GM12891 (cell line): Measurements from ENCODE around the gene PLSCR4.
"Not testable (repeated sequence)": the region's sequence is repeated elsewhere in the genome, so short reads cannot be mapped to it uniquely, and the experiment has no call there.

ENCODE experiments used
- DNase-seq: peaks from one replicate; pipeline ENCODE4 v3.0.0; 2011; ENCODE audit warnings: low spot score; ENCODE audit not compliant: insufficient read length
- FAIRE-seq: peaks from 2 replicates; lab custom pipeline; 2011; peaks lifted over from hg19 to GRCh38; lab: Jason Lieb, UNC
- PAX5 ChIP-seq: IDR thresholded peaks from 2 replicates; pipeline ENCODE4 v1.6.1; 2011; ENCODE audit warnings: low read length, moderate library complexity, mild to moderate bottlenecking; ENCODE audit not compliant: insufficient read depth, severe bottlenecking
- POLR2A ChIP-seq: IDR thresholded peaks from 2 replicates; pipeline ENCODE4 v1.6.1; 2011; ENCODE audit warnings: low read depth, low read length, control low read depth
- POLR2AphosphoS5 ChIP-seq: IDR thresholded peaks from 2 replicates; pipeline ENCODE4 v1.6.1; 2011; ENCODE audit warnings: low read depth, low read length, control low read depth
- POU2F2 ChIP-seq: IDR thresholded peaks from 2 replicates; pipeline ENCODE4 v1.6.1; 2011; ENCODE audit warnings: low read depth, mild to moderate bottlenecking, control low read depth, low read length, moderate library complexity
- SPI1 ChIP-seq: IDR thresholded peaks from 2 replicates; pipeline ENCODE4 v1.6.1; 2011; ENCODE audit warnings: low read depth, low read length, control low read depth
- TAF1 ChIP-seq: IDR thresholded peaks from 2 replicates; pipeline ENCODE4 v1.6.1; 2011; ENCODE audit warnings: low read depth, low read length, control low read depth

PLSCR4 gene

GRCh38 chr3:146249921-146250320 is 984 bp downstream of the PLSCR4 start:
- no peak for DNase-seq
- no peak for FAIRE-seq
- TF ChIP-seq TAF1 (no peak), PAX5 (no peak), POLR2A (no peak), POU2F2 (no peak), POLR2AphosphoS5 (no peak), SPI1 (no peak)

- no peak for FAIRE-seq
- no peak for DNase-seq
- TF ChIP-seq POLR2AphosphoS5: no peak
- no peak for TF ChIP-seq SPI1
- TF ChIP-seq PAX5: no peak
- TF ChIP-seq TAF1: no peak
- no peak for TF ChIP-seq POU2F2
- TF ChIP-seq POLR2A: no peak
These were observed 3.0 kb downstream of the PLSCR4 start for GRCh38 chr3:146247911-146248310.

- no peak for FAIRE-seq
- no peak for TF ChIP-seq POLR2A
- TF ChIP-seq POLR2AphosphoS5: no peak
- TF ChIP-seq PAX5: no peak
- TF ChIP-seq POU2F2: no peak
- no peak for DNase-seq
These were observed 4.4 kb downstream of the PLSCR4 start for GRCh38 chr3:146246526-146246925.

GRCh38 chr3:146243559-146243958 is 7.3 kb downstream of the PLSCR4 start:
- TF ChIP-seq TAF1 (no peak), SPI1 (no peak), POLR2A (no peak), POLR2AphosphoS5 (no peak), POU2F2 (no peak), PAX5 (no peak)
- FAIRE-seq (no peak), DNase-seq (no peak)

DNA sequence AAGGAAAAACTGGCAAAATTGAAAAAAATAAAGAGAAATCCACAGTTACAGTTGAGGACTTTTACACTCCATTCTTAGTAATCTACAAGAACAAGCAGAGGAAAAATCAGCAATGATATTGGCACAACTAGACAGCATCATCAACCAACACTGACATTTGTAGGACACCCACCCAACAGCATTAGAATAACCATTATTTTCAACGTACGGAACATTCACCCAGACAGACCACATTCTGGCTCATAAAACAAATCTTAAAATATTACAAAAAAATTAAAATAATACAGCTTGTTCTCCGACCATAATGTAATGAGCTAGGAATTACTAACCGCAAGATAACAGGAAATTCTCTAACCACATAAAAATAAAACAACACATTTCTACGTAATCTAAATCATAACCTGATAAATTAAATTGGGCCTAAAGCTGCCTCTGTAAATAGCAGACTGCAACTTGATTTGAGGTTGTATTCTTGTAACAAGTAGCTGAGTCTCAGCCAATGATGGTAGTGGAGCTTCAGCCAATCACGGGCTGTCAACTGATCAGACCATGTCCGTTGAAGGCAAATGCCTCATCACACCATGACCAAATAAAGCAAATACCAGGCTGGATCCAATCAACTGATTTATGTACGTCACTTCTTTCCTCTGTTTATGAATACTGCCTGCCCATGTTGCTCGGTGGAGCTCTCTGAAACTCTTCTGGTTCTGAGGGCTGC is 9.2 kb downstream of the PLSCR4 start:
- DNase-seq (no peak), FAIRE-seq (no peak)
- TF ChIP-seq POU2F2 (no peak), TAF1 (no peak), PAX5 (no peak), SPI1 (no peak), POLR2A (no peak), POLR2AphosphoS5 (no peak)

GRCh38 chr3:146233487-146233886 is 17.4 kb downstream of the PLSCR4 start:
- DNase-seq (no peak), FAIRE-seq (no peak)
- TF ChIP-seq POU2F2 (no peak), POLR2A (no peak), POLR2AphosphoS5 (no peak), TAF1 (no peak), SPI1 (no peak)

GRCh38 chr3:146227486-146227885 is 23.4 kb downstream of the PLSCR4 start:
- no peak for DNase-seq
- no peak for TF ChIP-seq POLR2AphosphoS5
- TF ChIP-seq SPI1: no peak
- TF ChIP-seq PAX5: no peak
- TF ChIP-seq POLR2A: no peak
- TF ChIP-seq POU2F2: no peak
- TF ChIP-seq TAF1: no peak
- no peak for FAIRE-seq

GRCh38 chr3:146226881-146227280 is 24.0 kb downstream of the PLSCR4 start:
- DNase-seq (no peak), FAIRE-seq (no peak)
- TF ChIP-seq SPI1: no peak
- TF ChIP-seq PAX5: no peak
- TF ChIP-seq POU2F2: no peak

GRCh38 chr3:146225458-146225857 is 25.4 kb downstream of the PLSCR4 start:
- DNase-seq, FAIRE-seq: not testable (repeated sequence)

GRCh38 chr3:146223401-146224373 is 27.2 kb downstream of the PLSCR4 start:
- DNase-seq (no peak), FAIRE-seq (no peak)
- TF ChIP-seq POLR2AphosphoS5 (no peak), TAF1 (no peak), POU2F2 (no peak), POLR2A (no peak), PAX5 (no peak), SPI1 (no peak)
